ENCODE measurements around the gene COTL1. TPM values are rescaled to one million over a fixed set of nuclear protein-coding genes. Genes with fewer than 3 reads are reported as not detected.

The COTL1 gene
- polyA plus RNA-seq, 1 of the 3 experiments (the other 2 are of a cell fraction) = 91.6 TPM

- H3K79me2 ChIP-seq (ENCODE audit: insufficient read depth) = peaks cover 56% of the 10 kb centered on the region
- H3K4me2 ChIP-seq = peak overlapping the region; percentile 97
- 6% methylated on average over 40 of the region's 54 CpGs for WGBS (ENCODE audit: low lambda C conversion rate)
Measured at GRCh38 chr16:84617041-84617790, 662 bp downstream of the COTL1 start.

More at GRCh38 chr16:84617041-84617790, 662 bp downstream of the COTL1 start:
- peak overlapping the region; percentile 63; the same call in 1 of the 2 replicates for H2AFZ ChIP-seq (ENCODE audit: low read depth)
- H3K9me3 ChIP-seq = no peaks in the 10 kb centered on the region
- no peaks in the 10 kb centered on the region for H3K9me2 ChIP-seq
- TF ChIP-seq PBX3 (IDR thresholded peaks at IDR 0.05) = no peak
- no peak for TF ChIP-seq RFX5 (IDR thresholded peaks at IDR 0.05; ENCODE audit: low read length)
- TF ChIP-seq RXRA (IDR thresholded peaks at IDR 0.05; ENCODE audit: borderline replicate concordance, low read depth) = no peak
- no peak for TF ChIP-seq TCF12 (IDR thresholded peaks at IDR 0.05)
- TF ChIP-seq GABPA (IDR thresholded peaks at IDR 0.05; ENCODE audit: low read depth) = no peak
- no peak for TF ChIP-seq NRF1 (IDR thresholded peaks at IDR 0.05; ENCODE audit: low read depth, low read length)
- no peak for TF ChIP-seq CTCF (IDR thresholded peaks at IDR 0.05)
- no peak for TF ChIP-seq SIN3A (IDR thresholded peaks at IDR 0.05; ENCODE audit: borderline replicate concordance, low read depth, low read length)
- no peak for TF ChIP-seq FOXJ3 (CRISPR knock-in tag; IDR thresholded peaks at IDR 0.05)
- TF ChIP-seq JUND (IDR thresholded peaks at IDR 0.05) = no peak
- TF ChIP-seq MAX (IDR thresholded peaks at IDR 0.05; ENCODE audit: low read depth) = no peak
- no peak for TF ChIP-seq EZH2phosphoT487 (IDR thresholded peaks at IDR 0.05; ENCODE audit: borderline replicate concordance, low read depth)
- H3K9ac ChIP-seq = peak overlapping the region; percentile 74
- H4K20me1 ChIP-seq (ENCODE audit: insufficient read depth) = peaks cover 45% of the 10 kb centered on the region
- DNase-seq = peak; percentile 65
- H3F3A ChIP-seq (replicated peaks; ENCODE audit: insufficient read depth) = peaks cover 14% of the 10 kb centered on the region
- H3K27me3 ChIP-seq (ENCODE audit: insufficient read depth) = no peaks in the 10 kb centered on the region
- CTCF ChIA-PET = interaction anchor here (1.2 to 1.3 kb wide), 2 partner anchors 106 to 109 kb away, joined by 3 read pairs; no protein-coding TSS in a partner anchor
- H3K4me1 ChIP-seq (ENCODE audit: control insufficient read depth in 1 of 2, insufficient read depth in 2 of 2, low read depth in 1 of 2, low read length in 1 of 2) = peaks cover 13 to 24% of the 10 kb centered on the region in 2 experiments; a peak in 3 of 4 replicates
- peak overlapping the region in 1 of 2 experiments; percentile 38; a peak in 1 of 4 replicates for H3K27ac ChIP-seq (ENCODE audit: low read depth in 2 of 2, low read length in 1 of 2)
- POLR2A ChIA-PET = no interaction called here
- H3K4me3 ChIP-seq (ENCODE audit: low read depth in 2 of 2, low read length in 1 of 2) = peak overlapping the region; percentile 68 to 83
- peaks cover 0 to 13% of the 10 kb centered on the region in 2 experiments for H3K36me3 ChIP-seq (replicated peaks in 1 of 2; ENCODE audit: control insufficient read depth in 1 of 2, insufficient read depth in 2 of 2, low read length in 1 of 2)

All from SK-N-SH (cell line).